GM12874 (cell line): Measurements from ENCODE around the gene PPFIA3.

Source experiments
- TF ChIP-seq, protein P1 (sequence below): IDR thresholded peaks from 2 replicates; pipeline ENCODE4 v1.5.1; 2011; ENCODE audit warnings: low read depth, mild to moderate bottlenecking, control low read depth, low read length, moderate library complexity; ENCODE audit not compliant: insufficient read depth

PPFIA3 gene

DNA sequence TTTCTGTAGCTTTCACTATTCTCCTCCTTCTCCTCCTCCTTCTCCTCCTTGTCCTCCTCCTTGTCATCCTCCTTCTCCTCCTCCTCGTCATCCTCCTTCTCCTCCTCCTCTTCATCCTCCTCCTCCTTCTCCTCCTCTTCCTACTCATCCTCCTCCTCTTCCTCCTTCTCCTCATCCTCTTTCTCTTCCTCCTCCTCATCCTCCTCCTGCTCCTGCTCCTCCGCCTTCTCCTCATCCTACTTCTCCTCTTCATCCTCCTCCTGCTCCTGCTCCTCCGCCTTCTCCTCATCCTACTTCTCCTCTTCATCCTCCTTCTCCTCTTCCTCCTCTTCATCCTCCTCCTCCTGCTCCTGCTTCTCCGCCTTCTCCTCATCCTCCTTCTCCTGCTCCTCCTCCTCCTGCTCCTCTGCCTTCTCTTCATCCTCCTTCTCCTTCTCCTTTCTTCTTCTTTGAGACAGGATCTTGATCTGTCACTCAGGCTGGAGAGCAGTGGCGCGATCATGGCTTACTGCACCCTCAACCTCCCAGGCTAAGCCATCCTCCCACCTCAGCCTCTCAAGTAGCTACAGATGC is 74.6 kb downstream of the PPFIA3 start:
- TF ChIP-seq, protein P1, sequence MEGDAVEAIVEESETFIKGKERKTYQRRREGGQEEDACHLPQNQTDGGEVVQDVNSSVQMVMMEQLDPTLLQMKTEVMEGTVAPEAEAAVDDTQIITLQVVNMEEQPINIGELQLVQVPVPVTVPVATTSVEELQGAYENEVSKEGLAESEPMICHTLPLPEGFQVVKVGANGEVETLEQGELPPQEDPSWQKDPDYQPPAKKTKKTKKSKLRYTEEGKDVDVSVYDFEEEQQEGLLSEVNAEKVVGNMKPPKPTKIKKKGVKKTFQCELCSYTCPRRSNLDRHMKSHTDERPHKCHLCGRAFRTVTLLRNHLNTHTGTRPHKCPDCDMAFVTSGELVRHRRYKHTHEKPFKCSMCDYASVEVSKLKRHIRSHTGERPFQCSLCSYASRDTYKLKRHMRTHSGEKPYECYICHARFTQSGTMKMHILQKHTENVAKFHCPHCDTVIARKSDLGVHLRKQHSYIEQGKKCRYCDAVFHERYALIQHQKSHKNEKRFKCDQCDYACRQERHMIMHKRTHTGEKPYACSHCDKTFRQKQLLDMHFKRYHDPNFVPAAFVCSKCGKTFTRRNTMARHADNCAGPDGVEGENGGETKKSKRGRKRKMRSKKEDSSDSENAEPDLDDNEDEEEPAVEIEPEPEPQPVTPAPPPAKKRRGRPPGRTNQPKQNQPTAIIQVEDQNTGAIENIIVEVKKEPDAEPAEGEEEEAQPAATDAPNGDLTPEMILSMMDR: no peak

DNA sequence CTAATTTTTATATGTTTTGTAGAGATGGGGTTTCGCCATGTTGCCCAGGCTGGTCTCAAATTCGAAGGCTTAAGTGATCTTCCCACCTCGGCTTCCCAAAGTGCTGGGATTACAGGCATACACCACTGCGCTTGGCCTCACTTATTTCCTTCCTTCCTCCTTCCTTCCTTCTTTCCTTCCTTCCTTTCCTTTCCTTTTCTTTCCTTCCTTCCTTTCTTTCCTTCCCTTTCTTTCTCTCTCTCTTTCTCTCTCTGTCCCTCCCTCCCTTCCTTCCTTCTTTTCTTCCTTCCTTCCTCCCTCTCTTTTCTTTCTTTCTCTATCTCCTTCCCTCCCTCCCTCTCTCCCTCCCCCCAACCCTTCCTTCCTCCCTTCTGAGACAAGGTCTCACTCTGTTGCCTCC is 75.1 kb downstream of the PPFIA3 start:
- TF ChIP-seq, protein P1: no peak

DNA sequence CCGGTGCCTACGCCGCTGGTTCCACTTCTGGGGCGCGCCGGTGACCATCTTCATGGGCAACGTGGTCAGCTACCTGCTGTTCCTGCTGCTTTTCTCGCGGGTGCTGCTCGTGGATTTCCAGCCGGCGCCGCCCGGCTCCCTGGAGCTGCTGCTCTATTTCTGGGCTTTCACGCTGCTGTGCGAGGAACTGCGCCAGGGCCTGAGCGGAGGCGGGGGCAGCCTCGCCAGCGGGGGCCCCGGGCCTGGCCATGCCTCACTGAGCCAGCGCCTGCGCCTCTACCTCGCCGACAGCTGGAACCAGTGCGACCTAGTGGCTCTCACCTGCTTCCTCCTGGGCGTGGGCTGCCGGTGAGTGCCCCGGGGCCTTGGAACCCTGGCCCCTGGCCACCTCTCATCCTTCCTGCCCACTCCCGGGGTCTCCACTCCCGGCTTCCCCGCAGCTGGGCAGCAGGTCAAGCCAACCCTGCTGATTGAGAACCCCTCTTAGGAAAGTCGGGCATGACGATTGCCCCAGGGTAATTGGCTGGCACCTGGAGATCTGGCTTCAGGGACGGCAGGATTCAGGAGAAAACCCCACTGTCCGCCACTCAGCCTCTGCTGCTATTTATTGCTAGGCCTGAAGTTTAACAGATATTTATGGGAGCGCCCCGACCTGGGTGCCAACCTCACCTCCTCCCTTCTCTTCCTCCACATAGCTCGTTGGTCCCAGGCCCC is 77.3 kb downstream of the PPFIA3 start:
- TF ChIP-seq, protein P1: no peak

DNA sequence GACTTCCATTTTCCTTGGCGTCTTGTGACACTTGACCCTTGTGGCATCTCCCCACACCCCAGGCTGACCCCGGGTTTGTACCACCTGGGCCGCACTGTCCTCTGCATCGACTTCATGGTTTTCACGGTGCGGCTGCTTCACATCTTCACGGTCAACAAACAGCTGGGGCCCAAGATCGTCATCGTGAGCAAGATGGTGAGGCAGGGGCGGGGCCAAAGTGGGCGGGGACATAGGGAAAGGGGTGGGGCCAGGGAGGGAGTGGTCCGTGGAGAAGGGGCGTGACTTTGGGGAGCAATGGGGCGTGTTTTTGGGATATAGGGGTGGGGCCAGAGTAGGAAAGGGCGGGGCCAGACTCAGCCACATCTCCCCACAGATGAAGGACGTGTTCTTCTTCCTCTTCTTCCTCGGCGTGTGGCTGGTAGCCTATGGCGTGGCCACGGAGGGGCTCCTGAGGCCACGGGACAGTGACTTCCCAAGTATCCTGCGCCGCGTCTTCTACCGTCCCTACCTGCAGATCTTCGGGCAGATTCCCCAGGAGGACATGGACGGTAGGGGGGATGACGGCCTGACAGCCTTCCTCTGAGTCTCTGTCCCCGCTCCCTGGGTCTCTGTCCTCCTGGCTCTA is 81.0 kb downstream of the PPFIA3 start:
- TF ChIP-seq, protein P1: no peak
